C4-2B (cell line): Measurements from ENCODE around the gene GP1BA.

ENCODE experiments used
- H3K27ac ChIP-seq: fragments of 450-650 bp; 2 replicates; pipeline ENCODE4 v1.5.1; 2017
- ZFX ChIP-seq: fragments of 450-650 bp; IDR thresholded peaks from 2 replicates; pipeline ENCODE4 v1.6.1; 2017
- TF ChIP-seq, protein P1 (sequence below): fragments of 450-650 bp; conservative IDR thresholded peaks from 2 replicates; pipeline ENCODE4 v1.5.1; 2017; ENCODE audit warnings: mild to moderate bottlenecking

Gene GP1BA

DNA sequence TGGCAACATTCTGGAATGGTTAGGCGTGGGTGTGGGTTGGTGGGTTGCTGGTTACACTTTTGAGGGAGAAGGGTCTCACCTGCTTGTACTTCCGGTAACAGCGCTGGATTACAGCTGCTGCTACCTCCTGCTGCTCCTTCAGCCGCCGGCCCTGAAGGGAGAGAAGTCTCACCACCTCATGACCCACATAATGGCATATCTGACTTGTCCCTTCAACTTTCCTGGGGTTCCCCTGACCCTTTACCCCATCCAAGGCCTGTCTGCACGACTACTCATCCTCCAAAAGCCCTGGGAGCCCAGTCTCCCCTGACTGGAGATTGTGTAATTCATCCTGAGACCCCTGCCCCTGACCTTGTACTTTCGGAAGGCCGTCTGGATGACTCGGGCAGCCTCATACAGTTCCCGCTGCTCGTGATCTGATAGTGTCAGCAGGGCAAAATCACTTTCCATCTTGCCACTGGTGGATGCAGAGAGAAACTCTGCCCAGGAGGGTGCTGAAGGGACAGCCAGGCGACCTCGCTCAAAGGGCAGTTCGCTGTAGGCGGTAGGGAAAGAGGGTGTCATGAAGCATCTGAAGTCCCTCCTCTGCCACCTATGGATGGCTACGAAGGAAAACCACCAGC is 37.6 kb downstream of the GP1BA start:
- no peak overlapping the region for H3K27ac ChIP-seq
- TF ChIP-seq, protein P1, sequence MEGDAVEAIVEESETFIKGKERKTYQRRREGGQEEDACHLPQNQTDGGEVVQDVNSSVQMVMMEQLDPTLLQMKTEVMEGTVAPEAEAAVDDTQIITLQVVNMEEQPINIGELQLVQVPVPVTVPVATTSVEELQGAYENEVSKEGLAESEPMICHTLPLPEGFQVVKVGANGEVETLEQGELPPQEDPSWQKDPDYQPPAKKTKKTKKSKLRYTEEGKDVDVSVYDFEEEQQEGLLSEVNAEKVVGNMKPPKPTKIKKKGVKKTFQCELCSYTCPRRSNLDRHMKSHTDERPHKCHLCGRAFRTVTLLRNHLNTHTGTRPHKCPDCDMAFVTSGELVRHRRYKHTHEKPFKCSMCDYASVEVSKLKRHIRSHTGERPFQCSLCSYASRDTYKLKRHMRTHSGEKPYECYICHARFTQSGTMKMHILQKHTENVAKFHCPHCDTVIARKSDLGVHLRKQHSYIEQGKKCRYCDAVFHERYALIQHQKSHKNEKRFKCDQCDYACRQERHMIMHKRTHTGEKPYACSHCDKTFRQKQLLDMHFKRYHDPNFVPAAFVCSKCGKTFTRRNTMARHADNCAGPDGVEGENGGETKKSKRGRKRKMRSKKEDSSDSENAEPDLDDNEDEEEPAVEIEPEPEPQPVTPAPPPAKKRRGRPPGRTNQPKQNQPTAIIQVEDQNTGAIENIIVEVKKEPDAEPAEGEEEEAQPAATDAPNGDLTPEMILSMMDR: no peak
- TF ChIP-seq ZFX: no peak

DNA sequence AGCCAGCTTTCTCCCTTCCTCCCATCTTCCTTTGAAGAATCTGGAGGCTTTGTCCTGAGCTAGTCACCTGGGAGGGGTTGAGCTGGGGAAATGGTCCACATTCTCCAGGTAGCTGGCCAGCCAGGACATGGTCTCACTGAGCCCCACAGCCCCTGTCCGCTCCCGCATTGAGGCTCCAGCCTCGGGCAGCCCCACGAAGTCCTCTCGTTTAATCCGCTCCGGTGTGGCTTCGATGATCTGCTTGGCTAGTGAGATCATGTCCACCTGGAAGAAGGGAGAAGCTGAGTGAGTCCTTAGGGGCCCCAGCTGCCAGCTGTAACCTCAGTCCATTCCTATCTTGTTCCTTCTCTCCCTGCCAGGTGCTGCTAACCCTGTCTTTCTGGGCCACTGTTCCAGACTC is 38.2 kb downstream of the GP1BA start:
- TF ChIP-seq, protein P1: no peak
- TF ChIP-seq ZFX: no peak
- no peak overlapping the region for H3K27ac ChIP-seq

DNA sequence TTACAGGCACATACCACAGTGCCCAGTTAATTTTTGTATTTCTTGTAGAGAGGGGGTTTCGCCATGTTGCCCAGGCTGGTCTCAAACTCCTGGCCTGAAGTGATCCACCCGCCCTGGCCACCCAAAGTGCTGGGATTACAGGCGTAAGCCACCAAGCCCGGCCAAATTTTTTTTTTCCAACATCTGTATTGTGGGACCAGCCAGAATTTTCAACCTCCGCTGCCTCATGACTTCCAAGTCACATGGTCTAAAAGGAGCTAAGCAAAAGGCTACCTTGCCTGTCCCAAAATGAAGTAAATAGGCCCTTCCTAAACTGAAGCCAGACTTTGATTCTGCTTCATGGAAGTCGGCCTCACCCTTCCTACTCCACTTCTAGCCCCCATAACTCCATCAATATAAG is 39.7 kb downstream of the GP1BA start:
- TF ChIP-seq ZFX: no peak
- TF ChIP-seq, protein P1: no peak
- no peak overlapping the region for H3K27ac ChIP-seq

DNA sequence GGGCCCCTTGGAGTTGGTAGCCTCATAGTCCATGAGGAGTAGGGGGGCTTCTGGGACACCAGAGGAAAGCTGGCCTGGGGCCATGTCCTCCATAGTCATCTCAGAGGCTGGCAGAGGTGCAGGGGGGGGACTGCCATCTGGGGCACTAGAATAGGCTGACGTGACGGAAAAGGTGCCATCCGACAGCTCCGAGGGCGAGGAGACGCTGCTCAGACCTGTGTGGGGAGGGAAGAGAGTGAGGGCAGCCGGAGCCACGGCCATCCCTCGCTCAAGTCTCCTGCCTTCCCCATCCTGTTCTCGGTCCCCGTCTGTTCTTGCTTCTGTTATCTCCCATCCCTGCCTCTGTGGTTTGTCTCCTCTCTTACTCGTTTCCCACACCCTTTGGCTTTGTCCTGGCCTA is 40.2 kb downstream of the GP1BA start:
- TF ChIP-seq, protein P1: no peak
- TF ChIP-seq ZFX: no peak
- no peak overlapping the region for H3K27ac ChIP-seq

DNA sequence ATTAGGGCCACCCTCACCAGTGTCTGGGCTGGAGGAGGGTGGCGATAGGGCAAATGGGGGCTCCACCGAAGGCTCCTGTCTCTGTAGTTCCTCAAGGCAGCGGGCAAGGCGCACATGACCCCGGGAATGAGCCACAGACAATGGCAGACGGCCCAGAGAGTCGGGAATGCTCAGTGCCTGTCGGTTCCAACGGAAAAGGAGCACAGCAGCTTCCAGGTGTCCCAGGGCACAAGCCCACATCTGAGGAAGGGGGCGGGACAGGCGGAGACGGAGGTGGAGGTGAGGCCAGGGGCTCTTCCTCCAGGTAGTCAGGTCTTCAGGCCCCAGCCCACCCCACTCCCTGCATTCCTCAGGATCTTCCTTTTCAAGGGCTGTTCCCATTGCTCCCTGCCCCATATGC is 40.7 kb downstream of the GP1BA start:
- no peak overlapping the region for H3K27ac ChIP-seq
- TF ChIP-seq, protein P1: no peak

DNA sequence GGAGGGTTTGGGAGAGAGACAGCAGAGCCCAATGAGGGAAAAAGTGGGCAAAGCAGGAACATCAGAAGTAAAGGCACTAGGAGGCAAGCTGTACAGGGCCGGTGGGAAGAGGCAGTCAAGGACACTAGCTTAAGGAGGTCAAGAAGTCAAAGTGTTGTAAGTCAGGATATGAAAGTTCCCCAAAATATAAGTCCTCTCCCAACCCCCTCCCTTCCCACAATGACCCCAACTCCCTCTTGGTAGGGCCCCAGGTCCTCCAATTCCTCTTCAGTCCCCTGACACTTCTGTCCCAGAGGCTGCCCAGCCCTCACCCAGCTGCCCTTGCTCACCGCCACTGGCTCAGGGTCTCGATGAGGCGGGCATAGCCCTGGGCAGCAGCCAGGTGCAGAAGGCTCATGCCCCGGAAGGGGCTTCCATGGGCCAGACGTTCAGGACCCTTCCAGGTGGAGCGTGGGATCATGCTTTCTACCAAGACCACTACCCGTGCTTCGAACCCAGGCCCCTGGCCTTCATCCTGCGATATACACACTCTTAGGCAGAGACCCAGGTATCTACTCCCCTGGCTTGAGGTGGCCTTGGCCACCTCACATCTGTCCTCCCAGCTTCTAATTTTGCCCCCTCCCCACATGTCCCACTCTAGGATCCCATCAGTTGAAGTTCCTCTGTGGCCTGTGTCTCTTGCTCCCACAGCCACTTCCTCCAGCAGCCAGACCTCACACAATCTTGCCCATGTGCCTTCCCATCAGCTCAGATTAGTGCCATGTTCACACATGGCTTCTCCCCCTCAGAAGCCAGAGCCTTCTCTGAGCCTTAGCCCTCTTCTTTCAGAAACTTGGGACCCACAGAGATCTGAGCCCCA is 41.4 kb downstream of the GP1BA start:
- no peak for TF ChIP-seq ZFX
- TF ChIP-seq, protein P1: no peak
- H3K27ac ChIP-seq: no peak overlapping the region

DNA sequence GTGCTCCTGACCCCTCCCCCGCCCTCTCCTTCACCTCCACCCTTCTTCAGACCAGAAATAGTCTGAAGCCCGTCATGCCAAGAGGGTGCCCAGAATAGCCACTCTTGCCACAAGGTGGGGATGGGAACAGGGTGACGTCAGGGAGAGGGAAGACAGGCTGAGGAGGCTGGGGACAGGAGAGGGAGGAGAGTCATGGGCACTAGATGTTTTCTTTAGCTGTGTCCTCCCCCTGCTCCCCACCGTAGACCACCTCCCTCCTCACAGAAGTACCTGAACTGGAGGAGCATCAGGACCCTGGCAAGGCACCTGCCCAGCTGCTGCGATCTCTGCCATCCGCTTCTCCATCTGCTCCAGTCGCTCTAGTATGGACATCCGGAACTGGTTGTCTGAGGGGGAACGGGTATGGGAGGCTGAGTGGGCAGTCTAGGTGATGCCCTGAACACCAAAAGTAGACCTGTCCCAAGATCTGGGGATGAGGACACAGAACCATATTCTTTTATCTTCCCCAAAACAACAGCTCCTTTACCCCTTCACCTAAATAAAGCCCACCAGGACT is 42.1 kb downstream of the GP1BA start:
- TF ChIP-seq ZFX: no peak
- TF ChIP-seq, protein P1: no peak

More for the DNA sequence above, 42.1 kb downstream of the GP1BA start:
- H3K27ac ChIP-seq: no peak overlapping the region
